Karpas-422 (cell line): ENCODE data around the gene NSA2. TPM values are rescaled to one million over a fixed set of nuclear protein-coding genes. Genes with fewer than 3 reads are reported as not detected.
"Not testable (repeated sequence)": the region's sequence is repeated elsewhere in the genome, so short reads cannot be mapped to it uniquely, and the experiment has no call there.

ENCODE experiments used
- DNase-seq: peaks from one replicate; pipeline ENCODE4 v3.0.0-alpha.2; 2015
- H2AFZ ChIP-seq: fragments of 200-600 bp; sonication (generic); 2 replicates; pipeline ENCODE4 v1.6.1; 2014; ENCODE audit warnings: antibody characterized with exemption, low read length, mixed read lengths
- H3K27ac ChIP-seq: fragments of 200-600 bp; sonication (generic); 2 replicates; pipeline ENCODE4 v1.5.1; 2014; ENCODE audit warnings: mild to moderate bottlenecking, low read length, moderate library complexity
- H3K27me3 ChIP-seq: fragments of 200-600 bp; sonication (generic); 2 replicates; pipeline ENCODE4 v1.6.1; 2014; ENCODE audit warnings: low read length, mixed read lengths
- H3K36me3 ChIP-seq: fragments of 200-600 bp; sonication (generic); 2 replicates; pipeline ENCODE4 v1.6.1; 2014; ENCODE audit warnings: low read length, mixed read lengths; ENCODE audit not compliant: insufficient read depth
- H3K4me1 ChIP-seq: fragments of 200-600 bp; sonication (generic); 2 replicates; pipeline ENCODE4 v1.6.1; 2014; ENCODE audit warnings: mild to moderate bottlenecking, low read length, mixed read lengths
- H3K4me2 ChIP-seq: fragments of 200-600 bp; sonication (generic); 2 replicates; pipeline ENCODE4 v1.6.1; 2014; ENCODE audit warnings: low read length, low read depth, mild to moderate bottlenecking; ENCODE audit not compliant: poor library complexity, severe bottlenecking
- H3K4me3 ChIP-seq: fragments of 200-600 bp; sonication (generic); 2 replicates; pipeline ENCODE4 v1.5.1; 2014; ENCODE audit warnings: mild to moderate bottlenecking, antibody characterized with exemption, low read length, mixed read lengths
- H3K79me2 ChIP-seq: fragments of 200-600 bp; sonication (generic); 2 replicates; pipeline ENCODE4 v1.6.1; 2014; ENCODE audit warnings: mild to moderate bottlenecking, low read length, mixed read lengths
- H3K9ac ChIP-seq: fragments of 200-600 bp; sonication (generic); 2 replicates; pipeline ENCODE4 v1.6.0; 2014; ENCODE audit warnings: low read length
- H3K9me2 ChIP-seq: fragments of 200-600 bp; sonication (generic), shearing (Covaris generic); replicated peaks from 2 replicates; pipeline ENCODE4 v1.6.0; 2014; ENCODE audit warnings: mild to moderate bottlenecking, low read length, moderate library complexity; ENCODE audit not compliant: insufficient read depth
- H3K9me3 ChIP-seq: fragments of 300-700, 200-600 bp; sonication (generic); 2 replicates; pipeline ENCODE4 v1.6.1; 2014; ENCODE audit warnings: low read length, mixed read lengths
- H4K20me1 ChIP-seq: fragments of 200-600 bp; sonication (generic); 2 replicates; pipeline ENCODE4 v1.6.1; 2014; ENCODE audit warnings: mild to moderate bottlenecking, antibody characterized with exemption, low read length, low read depth; ENCODE audit not compliant: insufficient read depth
- total RNA-seq: library from RNA; depleted of rRNA; stranded (reverse); fragments of >200 nt; shearing (Covaris generic); gene quantifications from 2 replicates; pipeline ENCODE4 v1.2.3, GENCODE V29; 2014; ENCODE audit warnings: low replicate concordance; rRNA removed

Gene NSA2
- total RNA-seq, result 117 and 131 TPM in 2 replicates

DNA sequence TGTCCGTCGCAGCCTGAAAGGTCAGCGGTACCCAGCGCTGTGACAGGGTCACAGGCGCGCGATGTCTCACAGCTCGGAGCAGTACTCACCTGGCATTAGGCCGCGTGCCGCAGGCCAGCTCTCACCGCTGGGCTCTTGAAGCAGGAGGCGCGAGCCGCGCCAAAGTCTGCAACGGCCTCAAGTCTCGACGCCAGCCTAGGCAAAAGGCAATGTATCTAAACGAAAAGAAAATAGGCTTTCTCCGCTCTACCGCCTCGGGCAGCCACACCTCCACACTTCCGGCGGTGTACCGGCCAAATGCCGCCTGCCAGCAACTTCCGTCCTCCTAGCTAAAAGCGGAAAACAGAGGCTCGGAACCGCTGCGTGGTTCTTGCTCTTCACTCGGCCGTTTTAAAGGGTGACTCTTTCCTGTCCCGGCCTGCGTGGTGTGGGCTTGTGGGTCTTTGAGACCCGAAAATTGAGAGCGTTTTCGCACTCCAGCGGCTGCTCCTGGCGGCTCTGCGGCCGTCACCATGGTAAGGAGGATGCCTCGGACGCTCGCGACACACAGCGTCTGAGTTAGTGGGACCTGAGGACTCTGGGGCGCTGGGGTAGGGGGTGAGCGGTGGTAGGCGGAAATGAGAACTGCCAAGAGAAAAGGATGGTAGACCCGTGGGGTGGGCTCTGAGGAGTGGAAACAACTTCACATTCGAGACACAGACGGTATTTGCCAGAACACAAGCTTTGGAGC, at the start of gene NSA2, which contains the start of gene GFM2:
NSA2 (plus strand) TSS at position 401 of the 730 bp plus-strand sequence; CDS start at position 513, 112 bp downstream.
GFM2 (minus strand) TSS at position 269 of the 730 bp plus-strand sequence. CDS start 3,375 bp downstream, outside the sequence.
- Histone ChIP-seq H3K79me2 (peaks cover 72% of the 10 kb centered on the region), H3K27ac (peak within 1 kb of the TSS; percentile 61), H2AFZ (peak within 1 kb of the TSS; percentile 91), H3K9ac (peak within 1 kb of the TSS; percentile 83), H3K4me3 (peak within 1 kb of the TSS; percentile 97), H4K20me1 (peaks cover 11% of the 10 kb centered on the region), H3K4me2 (peak within 1 kb of the TSS; percentile 85), H3K36me3 (peaks cover 25% of the 10 kb centered on the region; the same call in 1 of the 2 replicates), H3K27me3 (no peaks in the 10 kb centered on the region), H3K9me3 (no peaks in the 10 kb centered on the region), H3K4me1 (peaks cover 27% of the 10 kb centered on the region), H3K9me2 (no peaks in the 10 kb centered on the region)
- peak; percentile 98 for DNase-seq

DNA sequence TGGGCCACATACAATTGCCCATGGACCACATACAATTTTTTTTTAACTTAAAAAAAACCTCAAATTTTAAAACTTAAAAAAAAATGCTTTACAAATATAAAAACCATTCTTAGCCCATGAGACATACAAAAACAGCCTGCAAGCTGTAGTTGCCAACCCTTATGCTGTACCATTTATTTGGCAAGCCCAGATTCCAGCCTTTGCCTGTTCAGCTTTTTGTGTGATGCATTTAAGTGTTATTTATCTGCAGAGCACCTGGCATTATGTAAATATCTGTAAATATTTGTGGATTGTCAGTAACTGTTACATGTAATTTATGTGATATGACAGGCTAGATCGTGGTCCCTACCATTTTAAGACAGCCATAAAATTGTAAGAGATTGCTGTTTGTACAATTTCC, 49.5 kb upstream of the NSA2 start:
- no peak overlapping the region for H3K4me2 ChIP-seq
- no peak overlapping the region for H3K9ac ChIP-seq
- H3K79me2 ChIP-seq, result no peaks in the 10 kb centered on the region
- no peak for DNase-seq
- no peaks in the 10 kb centered on the region for H3K9me2 ChIP-seq
- H3K4me3 ChIP-seq, result no peak overlapping the region
- no peaks in the 10 kb centered on the region for H3K27me3 ChIP-seq
- no peak overlapping the region for H3K27ac ChIP-seq
- H4K20me1 ChIP-seq, result no peaks in the 10 kb centered on the region
- peaks cover 41% of the 10 kb centered on the region; the same call in 1 of the 2 replicates for H3K36me3 ChIP-seq
- no peaks in the 10 kb centered on the region for H3K4me1 ChIP-seq
- no peaks in the 10 kb centered on the region for H3K9me3 ChIP-seq
- no peak overlapping the region for H2AFZ ChIP-seq

DNA sequence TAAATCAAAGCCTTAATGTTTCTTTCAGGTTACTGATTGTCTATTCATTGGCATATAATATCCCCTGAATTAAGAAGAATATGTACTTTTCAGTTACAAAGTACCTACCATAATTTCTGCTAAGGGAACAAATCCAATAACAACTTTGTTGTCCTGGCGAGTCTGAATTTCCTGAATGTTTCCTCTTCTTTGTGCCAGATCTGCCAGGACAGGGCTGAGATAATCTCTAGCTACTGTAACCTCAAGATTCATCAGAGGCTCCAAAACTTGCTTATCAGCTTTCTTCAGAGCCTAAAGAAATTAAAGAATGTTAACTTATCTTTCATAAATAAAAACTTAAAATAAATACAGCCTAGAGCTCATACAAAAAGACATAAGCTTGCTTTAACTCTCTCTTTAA, 44.8 kb upstream of the NSA2 start:
- Histone ChIP-seq H3K4me3 (no peak overlapping the region), H3K27me3 (no peaks in the 10 kb centered on the region), H2AFZ (no peak overlapping the region), H3K4me1 (no peaks in the 10 kb centered on the region), H3K9ac (no peak overlapping the region), H3K4me2 (no peak overlapping the region), H3K36me3 (peaks cover 60% of the 10 kb centered on the region; the same call in 1 of the 2 replicates), H4K20me1 (no peaks in the 10 kb centered on the region), H3K79me2 (no peaks in the 10 kb centered on the region), H3K27ac (no peak overlapping the region), H3K9me3 (no peaks in the 10 kb centered on the region), H3K9me2 (no peaks in the 10 kb centered on the region)
- DNase-seq, result no peak

DNA sequence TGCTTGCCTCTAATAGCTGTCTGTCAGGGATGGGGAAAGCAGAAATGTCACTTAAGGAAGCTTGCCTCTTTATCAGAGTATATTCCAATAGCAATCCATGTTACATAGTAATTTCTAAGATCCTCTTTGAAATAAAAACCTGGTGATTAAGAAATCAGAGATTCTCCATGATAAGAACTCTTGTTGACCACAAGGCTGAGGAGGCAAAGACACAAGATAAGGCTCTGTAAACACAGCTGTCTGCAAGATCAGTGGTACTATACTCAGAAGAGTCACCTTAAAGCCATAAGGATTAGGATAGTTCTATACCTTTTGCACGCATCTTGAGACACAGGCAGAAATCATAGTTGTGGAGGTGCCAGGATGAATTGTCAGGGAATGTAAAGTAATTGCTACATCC, 41.7 kb upstream of the NSA2 start:
- no peak for DNase-seq

DNA sequence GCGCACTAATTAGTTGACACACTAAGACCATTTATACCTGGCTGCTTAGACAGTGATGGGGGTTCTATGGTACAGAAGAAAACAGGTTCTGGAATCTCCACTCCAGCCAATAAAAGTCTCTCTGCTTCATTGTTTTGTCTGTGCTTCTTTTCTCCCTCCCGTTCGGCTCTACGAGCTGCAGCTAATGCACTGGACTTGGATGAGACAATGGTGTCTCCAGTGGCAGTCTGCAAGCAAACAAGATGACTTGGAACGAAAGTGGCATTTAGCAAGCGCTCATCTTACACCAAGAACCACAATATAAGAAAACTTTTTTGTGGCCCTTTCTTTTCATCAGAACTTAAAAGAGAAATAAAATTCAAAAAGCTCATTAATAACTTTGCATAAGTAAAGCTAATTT, 30.3 kb upstream of the NSA2 start:
- no peak for DNase-seq
- Histone ChIP-seq H3K4me2 (no peak overlapping the region), H3K9me2 (no peaks in the 10 kb centered on the region), H3K36me3 (peaks cover 47% of the 10 kb centered on the region; the same call in 1 of the 2 replicates), H3K27me3 (no peaks in the 10 kb centered on the region), H3K27ac (no peak overlapping the region), H3K4me1 (no peaks in the 10 kb centered on the region), H2AFZ (no peak overlapping the region), H3K79me2 (no peaks in the 10 kb centered on the region), H3K9ac (no peak overlapping the region), H4K20me1 (no peaks in the 10 kb centered on the region), H3K4me3 (no peak overlapping the region), H3K9me3 (no peaks in the 10 kb centered on the region)

More for the DNA sequence above, 41.7 kb upstream of the NSA2 start:
- Histone ChIP-seq H3K36me3 (peaks cover 52% of the 10 kb centered on the region; the same call in 1 of the 2 replicates), H2AFZ (no peak overlapping the region), H3K4me1 (no peaks in the 10 kb centered on the region), H4K20me1 (no peaks in the 10 kb centered on the region), H3K27ac (no peak overlapping the region), H3K9me2 (no peaks in the 10 kb centered on the region), H3K4me2 (no peak overlapping the region), H3K9ac (no peak overlapping the region), H3K79me2 (no peaks in the 10 kb centered on the region), H3K9me3 (no peaks in the 10 kb centered on the region), H3K27me3 (no peaks in the 10 kb centered on the region), H3K4me3 (no peak overlapping the region)

DNA sequence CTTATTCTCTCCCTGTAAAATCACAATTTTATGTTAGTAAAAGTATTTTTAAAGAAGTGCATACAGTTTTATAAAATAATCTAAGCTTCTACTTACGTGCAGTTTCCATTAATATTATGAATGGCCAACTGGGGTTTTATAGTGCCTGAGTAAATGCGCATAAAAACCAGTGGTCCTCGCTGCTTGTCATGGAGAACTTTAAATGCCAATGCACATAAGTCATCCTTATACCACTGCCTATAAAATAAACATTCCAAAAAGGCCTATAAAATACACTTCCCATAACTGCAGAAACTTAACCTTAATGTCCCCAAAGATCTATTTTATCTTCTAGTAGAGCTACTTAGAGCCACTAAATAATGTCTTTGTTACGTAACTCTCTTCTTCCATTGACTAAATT, 28.6 kb upstream of the NSA2 start:
- H3K9me3 ChIP-seq, result no peaks in the 10 kb centered on the region
- H3K36me3 ChIP-seq, result peaks cover 47% of the 10 kb centered on the region; the same call in 1 of the 2 replicates
- H3K4me1 ChIP-seq, result no peaks in the 10 kb centered on the region
- no peak overlapping the region for H3K4me3 ChIP-seq
- no peaks in the 10 kb centered on the region for H3K9me2 ChIP-seq
- no peak overlapping the region for H3K27ac ChIP-seq
- H3K79me2 ChIP-seq, result 0 out of 2 replicates have a peak, but pooled peaks cover 5% of the 10 kb centered on the region
- no peak overlapping the region for H3K4me2 ChIP-seq
- no peaks in the 10 kb centered on the region for H4K20me1 ChIP-seq
- no peak overlapping the region for H2AFZ ChIP-seq
- no peak for DNase-seq
- H3K27me3 ChIP-seq, result no peaks in the 10 kb centered on the region
- H3K9ac ChIP-seq, result no peak overlapping the region

DNA sequence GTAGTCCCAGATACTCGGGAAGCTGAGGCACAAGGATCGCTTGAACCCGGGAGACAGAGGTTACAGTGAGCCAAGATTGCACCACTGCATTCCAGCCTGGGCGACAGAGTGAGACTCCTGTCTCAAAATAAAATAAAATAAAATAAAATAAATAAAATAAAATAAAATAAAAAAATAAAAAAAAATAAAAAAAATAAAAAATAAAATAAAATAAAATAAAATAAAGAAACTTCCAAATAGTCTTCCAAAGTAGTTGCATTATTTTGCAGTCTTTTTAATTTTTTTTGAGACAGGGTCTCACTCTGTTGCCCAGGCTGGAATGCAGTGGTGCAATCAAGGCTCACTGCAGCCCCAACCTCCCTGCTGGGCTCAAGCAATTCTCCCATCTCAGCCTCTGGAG, 18.3 kb upstream of the NSA2 start:
- not testable (repeated sequence) for H3K9ac ChIP-seq, H3K4me2 ChIP-seq, DNase-seq, H3K27me3 ChIP-seq, H2AFZ ChIP-seq, H4K20me1 ChIP-seq, H3K27ac ChIP-seq, H3K4me1 ChIP-seq, H3K9me2 ChIP-seq, H3K9me3 ChIP-seq, H3K4me3 ChIP-seq
- H3K79me2 ChIP-seq, result peaks cover 19% of the 10 kb centered on the region
- peaks cover 74% of the 10 kb centered on the region; the same call in 1 of the 2 replicates for H3K36me3 ChIP-seq

DNA sequence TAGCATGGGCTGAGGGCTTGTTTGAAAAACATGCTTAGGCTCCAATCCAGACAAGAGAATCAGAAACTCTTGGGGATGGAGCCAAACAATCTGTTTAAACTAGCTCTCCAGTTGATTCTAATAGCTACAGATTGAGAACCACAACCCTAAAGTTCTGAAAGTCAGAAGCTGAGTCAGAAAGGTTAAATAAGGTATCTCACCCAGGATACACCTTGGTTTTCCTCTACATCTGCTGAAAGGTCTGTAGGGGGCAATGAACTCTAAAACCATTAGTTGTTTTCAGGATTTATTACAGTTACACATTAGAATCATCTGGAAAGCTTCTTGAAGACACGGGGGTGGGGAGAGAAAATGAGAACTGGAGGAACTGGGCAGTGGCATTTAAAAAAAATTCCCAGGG, 5.8 kb upstream of the NSA2 start:
- Histone ChIP-seq H3K36me3 (peaks cover 47% of the 10 kb centered on the region), H3K4me3 (no peak overlapping the region), H3K27ac (no peak overlapping the region), H3K4me2 (no peak overlapping the region), H3K9me2 (no peaks in the 10 kb centered on the region), H3K9ac (no peak overlapping the region), H2AFZ (no peak overlapping the region), H3K9me3 (peaks cover 6% of the 10 kb centered on the region), H3K27me3 (no peaks in the 10 kb centered on the region), H4K20me1 (no peaks in the 10 kb centered on the region), H3K79me2 (peaks cover 79% of the 10 kb centered on the region), H3K4me1 (peaks cover 17% of the 10 kb centered on the region)
- DNase-seq, result no peak
